HCT116 (cell line): ENCODE measurements around the gene PCDHB12.

ENCODE experiments used
- POLR2A ChIP-seq: IDR thresholded peaks from 2 replicates; pipeline ENCODE4 v1.7.0; 2011; ENCODE audit warnings: borderline replicate concordance; ENCODE audit not compliant: insufficient read depth, insufficient read length; ENCODE audit errors: extremely low read depth
- SIN3A ChIP-seq: IDR thresholded peaks from 2 replicates; pipeline ENCODE4 v1.6.1; 2012; ENCODE audit warnings: low read depth
- TF ChIP-seq, protein P1 (sequence below), 3 experiments: fragments of 200-600 bp in 1 of 3; sonication (generic) in 1 of 3; IDR thresholded peaks in 2 of 3; conservative IDR thresholded peaks in 1 of 3; 2 replicates each; pipeline ENCODE4 v1.5.1; 2012 to 2017; ENCODE audit warnings: low read depth in 2 of 3, low read length in 2 of 3, antibody characterized with exemption in 1 of 3, borderline replicate concordance in 1 of 3, control low read depth in 1 of 3, mild to moderate bottlenecking in 1 of 3, mixed read lengths in 1 of 3, mixed run types in 1 of 3, moderate library complexity in 1 of 3; ENCODE audit not compliant: insufficient read depth in 1 of 3
- TF ChIP-seq, protein P2 (sequence below): IDR thresholded peaks from 2 replicates; pipeline ENCODE4 v1.6.1; 2012

GRCh38 chr5:141180313-141180712 lies 28.2 kb upstream of the PCDHB12 start:
- TF ChIP-seq, protein P1, sequence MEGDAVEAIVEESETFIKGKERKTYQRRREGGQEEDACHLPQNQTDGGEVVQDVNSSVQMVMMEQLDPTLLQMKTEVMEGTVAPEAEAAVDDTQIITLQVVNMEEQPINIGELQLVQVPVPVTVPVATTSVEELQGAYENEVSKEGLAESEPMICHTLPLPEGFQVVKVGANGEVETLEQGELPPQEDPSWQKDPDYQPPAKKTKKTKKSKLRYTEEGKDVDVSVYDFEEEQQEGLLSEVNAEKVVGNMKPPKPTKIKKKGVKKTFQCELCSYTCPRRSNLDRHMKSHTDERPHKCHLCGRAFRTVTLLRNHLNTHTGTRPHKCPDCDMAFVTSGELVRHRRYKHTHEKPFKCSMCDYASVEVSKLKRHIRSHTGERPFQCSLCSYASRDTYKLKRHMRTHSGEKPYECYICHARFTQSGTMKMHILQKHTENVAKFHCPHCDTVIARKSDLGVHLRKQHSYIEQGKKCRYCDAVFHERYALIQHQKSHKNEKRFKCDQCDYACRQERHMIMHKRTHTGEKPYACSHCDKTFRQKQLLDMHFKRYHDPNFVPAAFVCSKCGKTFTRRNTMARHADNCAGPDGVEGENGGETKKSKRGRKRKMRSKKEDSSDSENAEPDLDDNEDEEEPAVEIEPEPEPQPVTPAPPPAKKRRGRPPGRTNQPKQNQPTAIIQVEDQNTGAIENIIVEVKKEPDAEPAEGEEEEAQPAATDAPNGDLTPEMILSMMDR (IDR thresholded peaks at IDR 0.05 in 2 of 3, conservative IDR thresholded peaks at IDR 0.05 in 1 of 3; ENCODE audit: borderline replicate concordance in 1 of 3, insufficient read depth in 1 of 3, low read depth in 2 of 3, low read length in 2 of 3) = no peak
- TF ChIP-seq SIN3A = no peak
- TF ChIP-seq, protein P2, sequence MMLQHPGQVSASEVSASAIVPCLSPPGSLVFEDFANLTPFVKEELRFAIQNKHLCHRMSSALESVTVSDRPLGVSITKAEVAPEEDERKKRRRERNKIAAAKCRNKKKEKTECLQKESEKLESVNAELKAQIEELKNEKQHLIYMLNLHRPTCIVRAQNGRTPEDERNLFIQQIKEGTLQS = no peak
- no peak for TF ChIP-seq POLR2A
